ENCODE data around the gene RASL10A. TPM values are rescaled to one million over a fixed set of nuclear protein-coding genes. Genes with fewer than 3 reads are reported as not detected.

Gene RASL10A, protein sequence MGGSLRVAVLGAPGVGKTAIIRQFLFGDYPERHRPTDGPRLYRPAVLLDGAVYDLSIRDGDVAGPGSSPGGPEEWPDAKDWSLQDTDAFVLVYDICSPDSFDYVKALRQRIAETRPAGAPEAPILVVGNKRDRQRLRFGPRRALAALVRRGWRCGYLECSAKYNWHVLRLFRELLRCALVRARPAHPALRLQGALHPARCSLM
- total RNA-seq (2022; extraction: Qiagen RNA extraction; ENCODE audit: low read depth), result 0.10 to 0.46 TPM (median 0.28 TPM) in 4 of 5 replicates, not detected in the other

DNA sequence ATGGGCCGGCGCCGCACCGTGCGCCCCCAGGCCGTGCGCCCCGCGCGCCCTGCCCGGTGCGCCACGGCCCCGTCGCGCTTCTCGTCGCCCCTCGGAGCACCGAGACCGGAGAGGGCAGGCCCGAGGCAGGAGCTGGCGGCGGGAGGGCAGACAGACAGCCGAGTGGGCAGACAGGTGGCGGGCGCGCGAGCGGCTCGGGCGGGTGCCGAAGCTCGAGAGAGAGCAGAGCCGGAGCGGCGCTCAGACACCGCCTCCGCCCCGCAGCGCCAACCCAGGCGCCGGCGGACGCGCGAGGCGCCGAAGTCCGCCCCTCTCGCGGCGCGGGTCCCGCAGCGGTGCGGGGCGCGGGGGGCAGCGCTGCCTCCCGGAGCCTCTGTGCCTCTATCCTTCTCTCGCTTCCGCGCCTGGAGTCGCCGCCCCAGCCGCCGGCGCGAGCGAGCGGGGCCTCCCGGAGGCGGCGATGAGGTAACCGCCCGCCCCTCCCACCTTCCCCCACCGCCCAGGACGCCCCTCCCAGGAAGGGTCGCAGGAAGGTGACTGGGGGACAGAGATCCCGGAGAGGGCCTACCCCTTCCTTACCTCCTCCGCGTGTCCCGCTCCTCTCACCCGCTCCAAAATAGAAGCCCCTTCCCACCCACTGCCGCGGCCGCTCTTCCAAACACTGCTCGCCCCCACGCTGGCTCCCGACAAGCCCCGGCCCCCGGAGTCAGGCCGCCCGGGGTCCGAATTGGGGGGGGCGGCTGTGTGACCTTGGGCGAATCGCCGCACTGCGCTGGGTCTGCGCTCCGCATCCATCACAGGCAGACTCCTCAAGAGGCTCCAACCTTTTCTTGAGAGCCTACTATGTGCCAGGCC is at the start of gene RASL10A:
TSS of gene RASL10A (minus strand) at position 412 of the 855 bp plus-strand sequence. CDS start 451 bp downstream, outside the sequence.

DNA sequence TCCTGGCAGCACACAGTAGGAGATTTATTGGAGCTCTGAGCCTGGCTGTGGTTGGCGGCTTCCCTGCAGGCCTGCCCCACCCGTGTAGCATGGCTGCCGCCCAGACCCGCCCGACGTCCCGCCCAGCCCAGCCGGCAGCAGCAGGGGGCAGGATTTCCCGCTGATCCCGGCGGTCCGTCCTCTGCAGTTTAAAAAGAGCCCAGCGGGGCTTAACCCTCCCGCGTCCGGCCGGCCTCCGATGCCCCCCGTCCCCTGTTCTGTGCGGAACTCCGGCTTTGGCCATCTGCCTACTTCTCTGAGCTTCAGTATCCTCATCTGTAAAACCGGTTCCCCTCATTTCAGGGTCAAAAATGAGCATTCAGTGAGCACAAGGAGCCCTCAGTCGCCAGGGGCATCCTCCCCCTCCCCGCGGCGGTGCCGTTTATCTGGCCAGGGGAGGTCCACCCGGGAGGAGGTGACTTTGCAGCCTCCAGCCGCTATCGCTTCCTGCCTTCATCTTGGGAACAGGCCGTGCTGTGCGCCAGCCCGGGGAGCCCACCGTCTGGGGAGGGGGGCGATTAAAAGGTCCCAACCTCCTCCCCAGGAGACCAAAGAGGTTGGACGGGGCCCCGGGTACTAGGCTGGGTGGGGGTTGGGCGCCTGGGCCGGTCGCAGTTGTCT is 9.2 kb downstream of the RASL10A start, which contains the start of gene GAS2L1:
TSS of gene GAS2L1 (plus strand) at position 476 of the 660 bp plus-strand sequence. CDS start 1,456 bp downstream, outside the sequence.

DNA sequence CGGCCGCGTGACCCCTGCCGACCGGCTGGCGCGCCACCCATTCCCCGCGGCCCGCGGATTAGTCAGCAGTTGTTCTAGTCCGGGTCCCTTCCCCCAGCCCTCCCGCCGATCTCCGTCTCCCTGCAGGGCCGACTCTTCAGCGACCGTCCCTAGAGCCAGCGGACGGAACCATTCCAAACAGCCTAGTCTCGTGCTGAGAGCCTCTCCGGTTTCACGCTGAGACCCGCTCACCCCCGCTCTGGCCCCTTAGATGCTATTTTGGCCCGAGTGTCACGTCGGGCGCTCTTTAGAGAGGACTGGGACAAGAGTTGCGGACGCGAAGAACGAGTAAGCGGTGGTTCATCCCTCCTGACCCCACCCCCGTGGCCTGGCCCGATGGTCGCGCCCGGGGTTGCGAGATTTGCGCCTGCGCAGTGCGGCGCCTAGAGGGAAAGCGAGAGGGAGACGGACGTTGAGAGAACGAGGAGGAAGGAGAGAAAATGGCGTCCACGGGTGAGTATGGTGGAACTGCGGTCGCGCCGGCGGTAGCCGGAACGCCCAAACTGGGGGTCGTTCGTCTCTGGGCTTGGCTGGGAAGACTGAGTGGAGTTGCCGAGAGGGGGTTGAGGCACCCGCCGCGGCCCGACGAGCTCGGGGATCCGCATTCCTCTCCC is 47.5 kb downstream of the RASL10A start, which contains the start of the genes EWSR1 and RHBDD3:
TSS of gene EWSR1 (plus strand) at position 411 of the 653 bp plus-strand sequence. CDS start at position 480, 69 bp downstream.
TSS of gene RHBDD3 (minus strand) at position 124 of the 653 bp plus-strand sequence. CDS start 2,355 bp downstream, outside the sequence.

Other genes starting within 250 kb of the RASL10A start
- gene KREMEN1, start 242.7 kb downstream of the RASL10A start, total RNA-seq (2022; extraction: Qiagen RNA extraction; ENCODE audit: low read depth), result 2.5 to 4.3 TPM (median 3.9 TPM) in 5 replicates
- gene EMID1, start 109.8 kb downstream of the RASL10A start, total RNA-seq (2022; extraction: Qiagen RNA extraction; ENCODE audit: low read depth), result 0.28 to 0.33 TPM (median 0.31 TPM) in 5 replicates
- 22.0 to 33.6 TPM (median 28.0 TPM) in 5 replicates for gene RHBDD3, start 47.7 kb downstream of the RASL10A start, total RNA-seq (2022; extraction: Qiagen RNA extraction; ENCODE audit: low read depth)
- 206 to 258 TPM (median 228 TPM) in 5 replicates for gene EWSR1, start 47.4 kb downstream of the RASL10A start, total RNA-seq (2022; extraction: Qiagen RNA extraction; ENCODE audit: low read depth)
- 17.5 to 34.0 TPM (median 26.4 TPM) in 5 replicates for gene GAS2L1, start 9.0 kb downstream of the RASL10A start, total RNA-seq (2022; extraction: Qiagen RNA extraction; ENCODE audit: low read depth)
- gene AP1B1, start 72.9 kb upstream of the RASL10A start, total RNA-seq (2022; extraction: Qiagen RNA extraction; ENCODE audit: low read depth), result 25.3 to 31.1 TPM (median 27.5 TPM) in 5 replicates
- not detected in 5 replicates for gene RFPL1, start 122.9 kb upstream of the RASL10A start, total RNA-seq (2022; extraction: Qiagen RNA extraction; ENCODE audit: low read depth)
- 0.05 to 0.13 TPM (median 0.06 TPM) in 5 replicates for gene NEFH, start 164.5 kb upstream of the RASL10A start, total RNA-seq (2022; extraction: Qiagen RNA extraction; ENCODE audit: low read depth)
- gene THOC5, start 238.1 kb upstream of the RASL10A start, total RNA-seq (2022; extraction: Qiagen RNA extraction; ENCODE audit: low read depth), result 27.1 to 31.7 TPM (median 29.7 TPM) in 5 replicates

Data from A549 treated with DMSO at 1 μM for 4 hours (cell line).